K562 (cell line): ENCODE results near the gene DNAJC1. TPM values are rescaled to one million over a fixed set of nuclear protein-coding genes. Genes with fewer than 3 reads are reported as not detected.

Source experiments
- ATAC-seq: fragments of 200-7000 bp; cut with Tn5 transposase; 3 replicates; pipeline ENCODE4 v1.9.1; 2020; ENCODE audit warnings: moderate library complexity
- BruUV-seq: library from RNA; stranded (reverse); fragments of 400-500 nt; replicated peaks from 2 replicates; lab custom pipeline; 2021; lab: Mats Ljungman, UMichigan
- CTCF ChIA-PET: fragments of 300-600 bp; formaldehyde crosslinking; extraction: SDS; loops from one replicate; lab custom pipeline; 2021; ENCODE audit warnings: low intra/inter-chr PET ratio; lab: Yijun Ruan, JAX
- POLR2A ChIA-PET: fragments of 300-600, 350-650 bp; sonication (Branson Sonifier 250); formaldehyde crosslinking; extraction: SDS; loops from one replicate; lab custom pipeline; 2021; ENCODE audit warnings: antibody characterized with exemption, inconsistent platforms; lab: Yijun Ruan, JAX
- DNase-seq, 4 experiments: peaks; one replicate each; pipeline versions ENCODE4 v3.0.0 to v3.0.0-alpha.2; 2011 to 2018; ENCODE audit warnings: low spot score in 3 of 4, mixed read lengths in 3 of 4; ENCODE audit errors: extremely low read depth in 1 of 4
- FAIRE-seq: peaks from 2 replicates; lab custom pipeline; 2011; peaks lifted over from hg19 to GRCh38; lab: Jason Lieb, UNC
- H2AFZ ChIP-seq: 2 replicates; pipeline ENCODE4 v1.6.0; 2011; ENCODE audit warnings: low read depth, low read length, control low read depth, inconsistent platforms
- H3K27ac ChIP-seq: fragments of 200-600 bp; 3 replicates; pipeline ENCODE4 v1.8.0; 2011; ENCODE audit warnings: low read depth, mild to moderate bottlenecking, control low read depth, inconsistent platforms, low read length, moderate library complexity, mixed read lengths; ENCODE audit errors: extremely low read depth
- H3K27me3 ChIP-seq, 2 experiments: fragments of 300-600 bp in 1 of 2; 2 replicates in 1 of 2; 3 replicates in 1 of 2; pipeline versions ENCODE4 v1.6.0 to v1.8.0; 2011; ENCODE audit warnings: inconsistent platforms in 2 of 2, low read length in 2 of 2, mild to moderate bottlenecking in 1 of 2, mixed read lengths in 1 of 2, moderate library complexity in 1 of 2; ENCODE audit not compliant: control insufficient read depth in 2 of 2, insufficient read depth in 2 of 2
- H3K36me3 ChIP-seq: fragments of 300-600 bp; 3 replicates; pipeline ENCODE4 v1.8.0; 2011; ENCODE audit warnings: mild to moderate bottlenecking, low read length, inconsistent platforms; ENCODE audit not compliant: control insufficient read depth, insufficient read depth
- H3K4me1 ChIP-seq, 2 experiments: fragments of 200-600 bp in 1 of 2; replicated peaks in 1 of 2; 2 replicates in 1 of 2; 3 replicates in 1 of 2; pipeline versions ENCODE4 v1.5.1 to v1.8.0; 2011; ENCODE audit warnings: inconsistent platforms in 2 of 2, low read length in 2 of 2, mild to moderate bottlenecking in 1 of 2, mixed read lengths in 1 of 2, moderate library complexity in 1 of 2; ENCODE audit not compliant: control insufficient read depth in 2 of 2, insufficient read depth in 2 of 2
- H3K4me2 ChIP-seq: 2 replicates; pipeline ENCODE4 v1.6.1; 2011; ENCODE audit warnings: low read length, control low read depth, inconsistent platforms, mixed read lengths; ENCODE audit not compliant: insufficient read depth
- H3K4me3 ChIP-seq: fragments of 200-600 bp; sonication (generic), shearing (Covaris generic); 2 replicates; pipeline ENCODE4 v1.5.1; 2016; ENCODE audit warnings: control low read depth, inconsistent platforms
- H3K79me2 ChIP-seq: fragments of 200-600 bp; 3 replicates; pipeline ENCODE4 v1.8.0; 2011; ENCODE audit warnings: low read length, inconsistent platforms; ENCODE audit not compliant: control insufficient read depth, insufficient read depth
- H3K9ac ChIP-seq, 2 experiments: 2 replicates each; pipeline versions ENCODE4 v1.6.0 to v1.6.1; 2011; ENCODE audit warnings: low read depth in 2 of 2, low read length in 2 of 2, control low read depth in 1 of 2, inconsistent platforms in 1 of 2, mild to moderate bottlenecking in 1 of 2, mixed read lengths in 1 of 2; ENCODE audit not compliant: insufficient read depth in 1 of 2
- H3K9me1 ChIP-seq: one replicate; pipeline ENCODE4 v1.6.0; 2011; ENCODE audit warnings: inconsistent platforms, mild to moderate bottlenecking, low read length, moderate library complexity; ENCODE audit not compliant: control insufficient read depth, insufficient read depth
- H3K9me3 ChIP-seq: replicated peaks from 2 replicates; pipeline ENCODE4 v1.5.1; 2011; ENCODE audit warnings: low read depth, low read length, inconsistent platforms; ENCODE audit not compliant: control insufficient read depth, insufficient read depth
- H4K20me1 ChIP-seq: replicated peaks from 2 replicates; pipeline ENCODE4 v1.6.1; 2011; ENCODE audit warnings: low read length, inconsistent platforms, mixed read lengths; ENCODE audit not compliant: control insufficient read depth, insufficient read depth
- EWSR1 ChIP-seq: fragments of 450-650 bp; IDR thresholded peaks from 2 replicates; pipeline ENCODE4 v1.6.1; 2018; ENCODE audit warnings: borderline replicate concordance, mild to moderate bottlenecking, low read depth, moderate library complexity; ENCODE audit not compliant: partially characterized antibody
- ZNF584 ChIP-seq: fragments of 200-800 bp; sonication (Bioruptor generic); IDR thresholded peaks from 2 replicates; pipeline ENCODE4 v1.6.1; 2016; ENCODE audit warnings: low read depth, mild to moderate bottlenecking, missing genetic modification characterization, missing compliant biosample characterization
- WGBS: fragments of 100-300 bp; shearing (Covaris generic); methylation state at CpG from one replicate; pipeline ENCODE4 v1.1.6; 2016; ENCODE audit warnings: low coverage, mixed read lengths; ENCODE audit not compliant: insufficient coverage; ENCODE audit errors: missing lambda C conversion rate; 5-methylcytosine and 5-hydroxymethylcytosine counted together
- in situ Hi-C: fragments of 300-500 bp; cut with MboI; formaldehyde crosslinking; loops from 4 replicates; pipeline ENCODE4 v1.15.0; 2018; ENCODE audit warnings: inconsistent platforms, mixed read lengths
- intact Hi-C: fragments of 100-400 bp; cut with micrococcal nuclease; formaldehyde crosslinking; loops from 2 replicates; pipeline ENCODE4 v1.14.2; 2022
- polyA plus RNA-seq, 8 experiments: library from polyadenylated mRNA; depleted of rRNA in 4 of 8; stranded (reverse) in 5 of 8; unstranded in 3 of 8; fragments of >200 nt; fragmentation: Nextera tagmentation in 2 of 8; fragmentation: Illumina TruSeq in 1 of 8; extraction: Ambion mirVana in 2 of 8; extraction: Trizol in 1 of 8; gene quantifications; 2 replicates each; pipeline versions ENCODE4 v1.2.1 to v1.2.3, GENCODE V29; 2011 to 2014; ENCODE audit warnings: inconsistent platforms in 1 of 8, missing spikeins in 1 of 8
- total RNA-seq, 7 experiments: library from RNA; depleted of rRNA in 6 of 7; stranded (reverse); fragments of >200 nt in 6 of 7; fragmentation: Illumina TruSeq in 2 of 7; extraction: Trizol in 2 of 7; gene quantifications; 2 replicates each; pipeline versions ENCODE4 v1.2.1 to v1.2.3, GENCODE V29; 2011 to 2021; ENCODE audit warnings: low replicate concordance in 1 of 7

DNAJC1 gene
- total and polyA plus RNA-seq, 9 of the 15 experiments (the other 6 are each of a cell fraction or from before 2014, with no cell fraction given): 5.4 to 77.6 (median 40.3) TPM

- no peaks in the 10 kb centered on the region for H3K79me2 ChIP-seq
- intact Hi-C loops (no loop called here), in situ Hi-C loops (no loop called here)
- ChIA-PET POLR2A (interaction anchor here (0.6 kb wide), 1 partner anchor 10 kb away, joined by 3 read pairs; no protein-coding TSS in a partner anchor), CTCF (no interaction called here)
- 85% methylated on average over 2 of the region's 2 CpGs for WGBS
- no peak overlapping the region for H3K27ac ChIP-seq
- H3K4me2 ChIP-seq: no peak overlapping the region
- no TSS peak for BruUV-seq
- no peaks in the 10 kb centered on the region for H3K9me3 ChIP-seq
- TF ChIP-seq ZNF584: no peak
- no peaks in the 10 kb centered on the region for H4K20me1 ChIP-seq
- DNase-seq (no peak), FAIRE-seq (no peak), ATAC-seq (no peak)
- no peaks in the 10 kb centered on the region for H3K9me1 ChIP-seq
- no peak overlapping the region for H2AFZ ChIP-seq
- no peak overlapping the region for H3K9ac ChIP-seq
- H3K27me3 ChIP-seq: no peaks in the 10 kb centered on the region
- no peak overlapping the region for H3K4me3 ChIP-seq
- H3K4me1 ChIP-seq: no peaks in the 10 kb centered on the region
- peaks cover 11% of the 10 kb centered on the region; the same call in 2 of the 3 replicates for H3K36me3 ChIP-seq
Measured at GRCh38 chr10:21912625-21913024, 90.9 kb downstream of the DNAJC1 start.

- Histone ChIP-seq H3K4me2 (no peak overlapping the region), H3K9me3 (no peaks in the 10 kb centered on the region), H3K4me3 (no peak overlapping the region), H3K27me3 (no peaks in the 10 kb centered on the region), H3K4me1 (no peaks in the 10 kb centered on the region), H3K9me1 (no peaks in the 10 kb centered on the region), H2AFZ (no peak overlapping the region), H3K79me2 (no peaks in the 10 kb centered on the region), H3K36me3 (peaks cover 16% of the 10 kb centered on the region), H4K20me1 (no peaks in the 10 kb centered on the region), H3K9ac (no peak overlapping the region), H3K27ac (no peak overlapping the region)
- POLR2A ChIA-PET: interaction anchor here (0.5 kb wide), 1 partner anchor 16 kb away, joined by 3 read pairs; no protein-coding TSS in a partner anchor
- 43% methylated on average over 1 of the region's 5 CpGs for WGBS
- no TSS peak for BruUV-seq
- ATAC-seq (no peak), DNase-seq (no peak), FAIRE-seq (no peak)
- in situ Hi-C loops: no loop called here
- TF ChIP-seq EWSR1: no peak
- intact Hi-C loops: no loop called here
- CTCF ChIA-PET: no interaction called here
Measured at GRCh38 chr10:21910798-21911197, 92.7 kb downstream of the DNAJC1 start.
